ENCODE measurements around the gene ADAMTS13. TPM values are rescaled to one million over a fixed set of nuclear protein-coding genes. Genes with fewer than 3 reads are reported as not detected.

The ADAMTS13 gene
- total RNA-seq, 1 donor from 2014 or later: 3.1 TPM

DNA sequence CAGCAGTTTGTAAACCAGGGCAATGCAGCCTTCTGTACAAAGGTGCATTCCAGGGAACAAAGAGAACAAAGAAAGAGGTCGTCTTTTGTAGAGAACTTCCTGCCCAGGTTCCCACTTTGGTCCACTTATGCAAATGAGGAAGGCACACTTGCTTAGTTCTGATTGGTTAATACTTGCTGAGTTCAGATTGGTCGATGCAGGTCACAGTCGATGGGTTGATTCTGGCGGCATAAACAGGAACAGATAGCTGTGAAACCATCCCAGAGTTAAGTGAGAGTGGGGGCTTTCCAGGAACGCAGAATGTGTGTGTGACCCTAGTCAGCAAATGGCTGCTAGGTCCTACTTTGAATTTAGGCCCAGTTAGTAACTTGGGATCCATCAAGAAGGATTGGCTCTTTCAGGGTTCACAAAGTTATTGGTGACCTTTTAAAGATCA, 1.8 kb upstream of the ADAMTS13 start:
- DNase-seq: no peak
- H3K36me3 ChIP-seq: peaks cover 1% of the 10 kb centered on the region

GRCh38 chr9:133423216-133423615, 1.0 kb downstream of the ADAMTS13 start:
- intact Hi-C loops (cut with micrococcal nuclease): no loop called here
- Histone ChIP-seq H3K4me1 (peaks cover 8% of the 10 kb centered on the region), H3K27me3 (ENCODE audit: low read depth) (peaks cover 34% of the 10 kb centered on the region), H3K4me3 (no peak overlapping the region), H3K9me3 (replicated peaks) (no peaks in the 10 kb centered on the region), H3K36me3 (peaks cover 5% of the 10 kb centered on the region), H3K27ac (replicated peaks) (no peak overlapping the region)
- TF ChIP-seq, protein P1, sequence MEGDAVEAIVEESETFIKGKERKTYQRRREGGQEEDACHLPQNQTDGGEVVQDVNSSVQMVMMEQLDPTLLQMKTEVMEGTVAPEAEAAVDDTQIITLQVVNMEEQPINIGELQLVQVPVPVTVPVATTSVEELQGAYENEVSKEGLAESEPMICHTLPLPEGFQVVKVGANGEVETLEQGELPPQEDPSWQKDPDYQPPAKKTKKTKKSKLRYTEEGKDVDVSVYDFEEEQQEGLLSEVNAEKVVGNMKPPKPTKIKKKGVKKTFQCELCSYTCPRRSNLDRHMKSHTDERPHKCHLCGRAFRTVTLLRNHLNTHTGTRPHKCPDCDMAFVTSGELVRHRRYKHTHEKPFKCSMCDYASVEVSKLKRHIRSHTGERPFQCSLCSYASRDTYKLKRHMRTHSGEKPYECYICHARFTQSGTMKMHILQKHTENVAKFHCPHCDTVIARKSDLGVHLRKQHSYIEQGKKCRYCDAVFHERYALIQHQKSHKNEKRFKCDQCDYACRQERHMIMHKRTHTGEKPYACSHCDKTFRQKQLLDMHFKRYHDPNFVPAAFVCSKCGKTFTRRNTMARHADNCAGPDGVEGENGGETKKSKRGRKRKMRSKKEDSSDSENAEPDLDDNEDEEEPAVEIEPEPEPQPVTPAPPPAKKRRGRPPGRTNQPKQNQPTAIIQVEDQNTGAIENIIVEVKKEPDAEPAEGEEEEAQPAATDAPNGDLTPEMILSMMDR (IDR thresholded peaks at IDR 0.05; ENCODE audit: borderline replicate concordance): no peak
- DNase-seq: no peak

More for the DNA sequence above, 1.8 kb upstream of the ADAMTS13 start:
- peaks cover 6% of the 10 kb centered on the region for H3K27me3 ChIP-seq (ENCODE audit: low read depth)
- no peaks in the 10 kb centered on the region for H3K9me3 ChIP-seq (replicated peaks)
- H3K4me3 ChIP-seq: no peak overlapping the region
- no peak overlapping the region for H3K27ac ChIP-seq (replicated peaks)
- peaks cover 33% of the 10 kb centered on the region for H3K4me1 ChIP-seq
- TF ChIP-seq, protein P1 (IDR thresholded peaks at IDR 0.05; ENCODE audit: borderline replicate concordance): no peak
- intact Hi-C loops (cut with micrococcal nuclease): no loop called here

GRCh38 chr9:133424187-133424586, 2.0 kb downstream of the ADAMTS13 start:
- no peak overlapping the region for H3K4me3 ChIP-seq
- intact Hi-C loops (cut with micrococcal nuclease): no loop called here
- H3K36me3 ChIP-seq: peaks cover 5% of the 10 kb centered on the region
- H3K9me3 ChIP-seq (replicated peaks): no peaks in the 10 kb centered on the region
- DNase-seq: no peak
- TF ChIP-seq, protein P1 (IDR thresholded peaks at IDR 0.05; ENCODE audit: borderline replicate concordance): no peak
- H3K4me1 ChIP-seq: peaks cover 8% of the 10 kb centered on the region
- no peak overlapping the region for H3K27ac ChIP-seq (replicated peaks)
- peaks cover 44% of the 10 kb centered on the region for H3K27me3 ChIP-seq (ENCODE audit: low read depth)

DNA sequence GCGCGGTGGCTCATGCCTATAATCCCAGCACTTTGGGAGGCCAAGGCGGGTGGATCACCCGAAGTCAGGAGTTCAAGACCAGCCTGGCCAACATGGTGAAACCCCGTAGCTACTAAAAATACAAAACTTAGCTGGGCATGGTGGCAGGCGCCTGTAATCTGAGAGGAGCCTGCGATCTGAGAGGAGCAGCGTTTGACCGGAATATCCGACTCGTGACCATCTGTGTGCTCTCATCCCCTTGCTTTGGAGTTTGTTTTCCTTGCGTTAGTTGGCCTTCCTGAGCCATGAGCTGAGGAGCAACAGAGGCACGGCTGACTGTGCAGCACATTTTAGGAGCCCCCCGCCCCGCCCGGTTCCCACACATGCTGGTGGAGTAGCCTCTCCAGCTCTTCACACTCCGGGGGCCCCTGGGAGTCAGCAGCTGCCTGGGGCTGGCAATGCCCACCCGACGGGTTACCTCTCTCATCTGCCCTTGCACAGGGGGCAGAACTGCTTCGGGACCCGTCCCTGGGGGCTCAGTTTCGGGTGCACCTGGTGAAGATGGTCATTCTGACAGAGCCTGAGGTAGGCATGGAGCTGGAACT, 3.0 kb downstream of the ADAMTS13 start:
- no peaks in the 10 kb centered on the region for H3K9me3 ChIP-seq (replicated peaks)
- no peak for DNase-seq
- H3K36me3 ChIP-seq: peaks cover 5% of the 10 kb centered on the region
- no peak overlapping the region for H3K4me3 ChIP-seq
- H3K27ac ChIP-seq (replicated peaks): no peak overlapping the region
- peaks cover 51% of the 10 kb centered on the region for H3K27me3 ChIP-seq (ENCODE audit: low read depth)
- TF ChIP-seq, protein P1 (IDR thresholded peaks at IDR 0.05; ENCODE audit: borderline replicate concordance): no peak
- intact Hi-C loops (cut with micrococcal nuclease): no loop called here
- H3K4me1 ChIP-seq: peaks cover 8% of the 10 kb centered on the region

GRCh38 chr9:133426011-133426410, 3.8 kb downstream of the ADAMTS13 start:
- TF ChIP-seq, protein P1 (IDR thresholded peaks at IDR 0.05; ENCODE audit: borderline replicate concordance): no peak
- peaks cover 8% of the 10 kb centered on the region for H3K4me1 ChIP-seq
- DNase-seq: no peak
- intact Hi-C loops (cut with micrococcal nuclease): no loop called here
- H3K27me3 ChIP-seq (ENCODE audit: low read depth): peaks cover 52% of the 10 kb centered on the region
- H3K9me3 ChIP-seq (replicated peaks): no peaks in the 10 kb centered on the region
- no peak overlapping the region for H3K27ac ChIP-seq (replicated peaks)
- H3K36me3 ChIP-seq: peaks cover 5% of the 10 kb centered on the region
- no peak overlapping the region for H3K4me3 ChIP-seq

All from left ventricle myocardium inferior (tissue), 1 donor.